T-helper 22 cell (primary cell): Measurements from ENCODE around the gene PDE6G.
"Not testable (repeated sequence)": the region's sequence is repeated elsewhere in the genome, so short reads cannot be mapped to it uniquely, and the experiment has no call there.

ENCODE experiments used
- DNase-seq: peaks from one replicate; pipeline ENCODE4 v3.0.0-alpha.2; 2020; ENCODE audit warnings: low read depth

Gene PDE6G

GRCh38 chr17:81687770-81688541 is 31.6 kb upstream of the PDE6G start:
- no peak for DNase-seq

GRCh38 chr17:81686614-81687013 is 30.3 kb upstream of the PDE6G start:
- no peak for DNase-seq

- no peak for DNase-seq
Observed at GRCh38 chr17:81685108-81685507, 28.8 kb upstream of the PDE6G start.

- DNase-seq, result no peak
Observed at GRCh38 chr17:81684442-81684911, 28.1 kb upstream of the PDE6G start.

GRCh38 chr17:81683584-81684441 is 27.5 kb upstream of the PDE6G start, which contains the start of the genes ARL16 and HGS:
ARL16 (minus strand) TSS chr17:81683797; CDS start chr17:81683753, 44 bp downstream.
HGS (plus strand) TSS chr17:81684011; CDS start chr17:81684067, 56 bp downstream.
- DNase-seq, result peak; percentile 94

- DNase-seq, result no peak
Observed at GRCh38 chr17:81683208-81683583, 26.9 kb upstream of the PDE6G start.

GRCh38 chr17:81682565-81683207 is 26.3 kb upstream of the PDE6G start:
- DNase-seq, result no peak

GRCh38 chr17:81681672-81682071 is 25.3 kb upstream of the PDE6G start:
- DNase-seq, result no peak

GRCh38 chr17:81680150-81680549 is 23.8 kb upstream of the PDE6G start:
- DNase-seq, result no peak

- DNase-seq, result no peak
Observed at GRCh38 chr17:81676906-81677305, 20.6 kb upstream of the PDE6G start.

GRCh38 chr17:81675515-81676221 is 19.3 kb upstream of the PDE6G start:
- not testable (repeated sequence) for DNase-seq

- DNase-seq, result no peak
Observed at GRCh38 chr17:81673561-81674258, 17.4 kb upstream of the PDE6G start.

- no peak for DNase-seq
Observed at GRCh38 chr17:81672954-81673353, 16.6 kb upstream of the PDE6G start.

GRCh38 chr17:81672504-81672903 is 16.2 kb upstream of the PDE6G start:
- DNase-seq, result no peak

GRCh38 chr17:81667754-81668153 is 11.4 kb upstream of the PDE6G start:
- DNase-seq, result no peak

GRCh38 chr17:81666342-81667191 is 10.2 kb upstream of the PDE6G start, which contains the start of the genes CCDC137 and OXLD1:
CCDC137 (plus strand) TSS chr17:81666737; CDS start chr17:81666767, 30 bp downstream.
OXLD1 (minus strand) TSS chr17:81666605; CDS start chr17:81666577, 28 bp downstream.
- DNase-seq, result peak; percentile 90

GRCh38 chr17:81666092-81666341 is 9.7 kb upstream of the PDE6G start:
- no peak for DNase-seq

- DNase-seq, result no peak
Observed at GRCh38 chr17:81665205-81666091, 9.1 kb upstream of the PDE6G start.

GRCh38 chr17:81664051-81664470 is 7.7 kb upstream of the PDE6G start:
- DNase-seq, result no peak
